Memory B cell (primary cell): ENCODE measurements around the gene IKZF3.
"Not testable (repeated sequence)": the region's sequence is repeated elsewhere in the genome, so short reads cannot be mapped to it uniquely, and the experiment has no call there.

ENCODE experiments used
- ATAC-seq: fragments of 150-1000 bp; cut with Tn5 transposase; 2 replicates; pipeline ENCODE4 v1.10.0; 2021; ENCODE audit warnings: low read depth, mild to moderate bottlenecking, moderate library complexity
- DNase-seq, 2 donors: peaks; one replicate each; pipeline ENCODE4 v3.0.0; 2022; ENCODE audit warnings: low spot score in 2 of 2
- H3K27ac Mint-ChIP-seq: one replicate; pipeline ENCODE4 v1.8.0; 2022; ENCODE audit warnings: mild to moderate bottlenecking, moderate library complexity, mixed read lengths
- H3K27me3 Mint-ChIP-seq: one replicate; pipeline ENCODE4 v1.8.0; 2022; ENCODE audit warnings: mixed read lengths
- H3K36me3 Mint-ChIP-seq: one replicate; pipeline ENCODE4 v1.8.0; 2022; ENCODE audit warnings: mild to moderate bottlenecking, mixed read lengths
- H3K4me1 Mint-ChIP-seq: one replicate; pipeline ENCODE4 v1.8.0; 2022; ENCODE audit warnings: mixed read lengths
- H3K4me3 Mint-ChIP-seq: one replicate; pipeline ENCODE4 v1.8.0; 2022; ENCODE audit warnings: mild to moderate bottlenecking, moderate library complexity, mixed read lengths
- H3K9me3 Mint-ChIP-seq: one replicate; pipeline ENCODE4 v1.8.0; 2022; ENCODE audit warnings: mixed read lengths

Gene IKZF3

DNA sequence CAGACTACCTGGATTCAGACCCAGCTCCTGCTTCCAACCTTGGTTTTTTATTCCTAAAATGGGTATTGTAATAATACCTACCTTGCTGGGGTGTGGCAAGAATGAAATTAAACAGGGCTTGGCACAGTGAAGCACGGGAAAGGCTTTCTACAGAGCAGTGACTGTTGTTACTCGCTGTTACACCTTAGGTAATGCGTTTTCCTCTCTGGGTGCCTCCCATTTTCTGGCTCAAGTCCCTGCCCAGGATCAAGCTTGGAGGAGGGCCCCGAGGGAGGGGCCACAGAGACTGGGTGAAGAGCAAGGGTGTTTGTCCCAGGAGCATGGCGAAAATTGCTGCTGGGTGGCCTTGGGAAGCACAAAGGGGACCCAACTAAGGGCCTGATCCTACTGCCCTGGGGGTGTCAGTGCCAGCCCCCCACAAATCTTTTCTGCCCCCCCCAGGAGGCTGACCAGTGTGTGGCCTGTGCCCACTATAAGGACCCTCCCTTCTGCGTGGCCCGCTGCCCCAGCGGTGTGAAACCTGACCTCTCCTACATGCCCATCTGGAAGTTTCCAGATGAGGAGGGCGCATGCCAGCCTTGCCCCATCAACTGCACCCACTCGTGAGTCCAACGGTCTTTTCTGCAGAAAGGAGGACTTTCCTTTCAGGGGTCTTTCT is 147.1 kb downstream of the IKZF3 start:
- Mint-ChIP-seq H3K36me3 (peaks cover 2% of the 10 kb centered on the region), H3K4me3 (no peak overlapping the region), H3K27ac (no peak overlapping the region), H3K9me3 (no peaks in the 10 kb centered on the region), H3K27me3 (peaks cover 2% of the 10 kb centered on the region), H3K4me1 (no peaks in the 10 kb centered on the region)
- no peak for DNase-seq
- no peak for ATAC-seq

DNA sequence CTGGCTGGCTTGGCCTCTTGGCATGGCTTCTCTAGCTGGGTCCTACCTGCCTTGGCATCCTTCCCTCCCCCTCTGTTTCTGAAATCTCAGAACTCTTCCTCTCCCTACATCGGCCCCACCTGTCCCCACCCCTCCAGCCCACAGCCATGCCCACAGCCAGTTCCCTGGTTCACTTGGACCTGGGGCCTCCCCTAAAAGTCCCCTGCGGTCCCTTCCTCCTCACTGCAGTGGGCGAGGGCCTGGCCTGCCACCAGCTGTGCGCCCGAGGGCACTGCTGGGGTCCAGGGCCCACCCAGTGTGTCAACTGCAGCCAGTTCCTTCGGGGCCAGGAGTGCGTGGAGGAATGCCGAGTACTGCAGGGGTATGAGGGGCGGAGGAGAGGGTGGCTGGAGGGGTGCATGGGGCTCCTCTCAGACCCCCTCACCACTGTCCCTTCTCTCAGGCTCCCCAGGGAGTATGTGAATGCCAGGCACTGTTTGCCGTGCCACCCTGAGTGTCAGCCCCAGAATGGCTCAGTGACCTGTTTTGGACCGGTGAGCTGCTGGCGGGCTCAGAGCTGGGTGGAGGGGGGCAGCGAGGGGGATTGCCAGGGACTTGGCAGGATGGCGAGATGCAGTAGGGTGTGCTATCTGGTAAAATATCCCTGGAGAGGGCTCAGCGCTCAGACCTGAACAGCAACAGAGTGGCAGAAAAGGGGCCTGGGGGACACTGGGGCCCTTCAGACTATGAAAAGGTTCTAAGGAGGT is 147.9 kb downstream of the IKZF3 start:
- Mint-ChIP-seq H3K36me3 (peaks cover 2% of the 10 kb centered on the region), H3K9me3 (no peaks in the 10 kb centered on the region), H3K4me3 (no peak overlapping the region), H3K4me1 (no peaks in the 10 kb centered on the region), H3K27me3 (peaks cover 2% of the 10 kb centered on the region), H3K27ac (no peak overlapping the region)
- DNase-seq: no peak
- ATAC-seq: no peak

GRCh38 chr17:39715375-39716072 is 148.6 kb downstream of the IKZF3 start:
- ATAC-seq (no peak), DNase-seq (no peak)
- no peak overlapping the region for H3K4me3 Mint-ChIP-seq
- H3K9me3 Mint-ChIP-seq: no peaks in the 10 kb centered on the region
- peaks cover 2% of the 10 kb centered on the region for H3K36me3 Mint-ChIP-seq
- no peak overlapping the region for H3K27ac Mint-ChIP-seq
- H3K27me3 Mint-ChIP-seq: peaks cover 2% of the 10 kb centered on the region
- H3K4me1 Mint-ChIP-seq: no peaks in the 10 kb centered on the region

- peaks cover 2% of the 10 kb centered on the region for H3K36me3 Mint-ChIP-seq
- no peaks in the 10 kb centered on the region for H3K9me3 Mint-ChIP-seq
- H3K27me3 Mint-ChIP-seq: peaks cover 2% of the 10 kb centered on the region
- ATAC-seq (no peak), DNase-seq (no peak)
- no peak overlapping the region for H3K27ac Mint-ChIP-seq
- H3K4me3 Mint-ChIP-seq: no peak overlapping the region
- peaks cover 5% of the 10 kb centered on the region for H3K4me1 Mint-ChIP-seq
Observed at GRCh38 chr17:39714234-39714633, 149.9 kb downstream of the IKZF3 start.

DNA sequence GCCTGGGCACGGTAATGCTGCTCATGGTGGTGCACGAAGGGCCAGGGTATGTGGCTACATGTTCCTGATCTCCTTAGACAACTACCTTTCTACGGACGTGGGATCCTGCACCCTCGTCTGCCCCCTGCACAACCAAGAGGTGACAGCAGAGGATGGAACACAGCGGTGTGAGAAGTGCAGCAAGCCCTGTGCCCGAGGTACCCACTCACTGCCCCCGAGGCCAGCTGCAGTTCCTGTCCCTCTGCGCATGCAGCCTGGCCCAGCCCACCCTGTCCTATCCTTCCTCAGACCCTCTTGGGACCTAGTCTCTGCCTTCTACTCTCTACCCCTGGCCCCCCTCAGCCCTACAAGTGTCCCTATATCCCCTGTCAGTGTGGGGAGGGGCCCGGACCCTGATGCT is 152.3 kb downstream of the IKZF3 start:
- no peak overlapping the region for H3K27ac Mint-ChIP-seq
- no peak for DNase-seq
- no peak overlapping the region for H3K4me3 Mint-ChIP-seq
- H3K36me3 Mint-ChIP-seq: peaks cover 2% of the 10 kb centered on the region
- no peak for ATAC-seq
- peaks cover 2% of the 10 kb centered on the region for H3K27me3 Mint-ChIP-seq
- no peaks in the 10 kb centered on the region for H3K9me3 Mint-ChIP-seq
- H3K4me1 Mint-ChIP-seq: peaks cover 9% of the 10 kb centered on the region

GRCh38 chr17:39711071-39711470 is 153.0 kb downstream of the IKZF3 start:
- H3K27me3 Mint-ChIP-seq, H3K4me1 Mint-ChIP-seq, H3K36me3 Mint-ChIP-seq, H3K27ac Mint-ChIP-seq, H3K9me3 Mint-ChIP-seq, ATAC-seq, DNase-seq, H3K4me3 Mint-ChIP-seq: not testable (repeated sequence)

GRCh38 chr17:39709998-39710964 is 153.8 kb downstream of the IKZF3 start:
- Mint-ChIP-seq H3K9me3 (no peaks in the 10 kb centered on the region), H3K27ac (no peak overlapping the region), H3K36me3 (peaks cover under 1% of the 10 kb centered on the region), H3K27me3 (peaks cover 2% of the 10 kb centered on the region), H3K4me1 (peaks cover 9% of the 10 kb centered on the region), H3K4me3 (no peak overlapping the region)
- DNase-seq: no peak
- ATAC-seq: no peak

- H3K27me3 Mint-ChIP-seq: peaks cover 2% of the 10 kb centered on the region
- H3K4me3 Mint-ChIP-seq: no peak overlapping the region
- no peak for ATAC-seq
- DNase-seq: no peak
- H3K9me3 Mint-ChIP-seq: no peaks in the 10 kb centered on the region
- no peak overlapping the region for H3K27ac Mint-ChIP-seq
- H3K36me3 Mint-ChIP-seq: no peaks in the 10 kb centered on the region
- H3K4me1 Mint-ChIP-seq: peaks cover 9% of the 10 kb centered on the region
Observed at GRCh38 chr17:39709319-39709997, 154.7 kb downstream of the IKZF3 start.
